Stimulated activated CD8-positive, alpha-beta memory T cell treated with anti-CD3 and anti-CD28 coated beads, Interleukin-7, amount 100 ng/mL, for 4 hours (primary cell): ENCODE measurements around the gene SPON1.
"Not testable (repeated sequence)": the region's sequence is repeated elsewhere in the genome, so short reads cannot be mapped to it uniquely, and the experiment has no call there.

Experiments
- DNase-seq, 2 donors: peaks; one replicate each; pipeline ENCODE4 v3.0.0-alpha.2; 2020; ENCODE audit warnings: low read depth in 2 of 2

The SPON1 gene

DNA sequence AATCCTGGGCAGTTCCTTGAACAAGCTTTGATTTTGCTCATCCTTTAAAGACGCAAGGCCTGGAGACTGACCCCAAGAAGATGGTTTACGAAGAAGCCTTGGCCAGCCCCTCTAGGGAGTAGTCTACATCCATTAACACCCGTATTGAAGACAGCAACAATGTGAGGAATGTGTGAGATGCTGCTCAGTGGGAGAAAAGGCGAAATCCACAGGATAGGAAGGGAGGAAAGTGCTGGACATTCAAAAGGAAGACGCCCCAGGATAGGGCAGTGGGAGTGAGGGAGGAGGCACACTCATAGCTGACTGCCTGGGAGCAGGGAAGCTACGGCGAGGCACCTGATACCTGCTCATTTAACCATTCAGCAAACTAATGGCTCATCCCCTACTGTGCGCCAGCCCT is 282.4 kb downstream of the SPON1 start:
- no peak for DNase-seq

DNA sequence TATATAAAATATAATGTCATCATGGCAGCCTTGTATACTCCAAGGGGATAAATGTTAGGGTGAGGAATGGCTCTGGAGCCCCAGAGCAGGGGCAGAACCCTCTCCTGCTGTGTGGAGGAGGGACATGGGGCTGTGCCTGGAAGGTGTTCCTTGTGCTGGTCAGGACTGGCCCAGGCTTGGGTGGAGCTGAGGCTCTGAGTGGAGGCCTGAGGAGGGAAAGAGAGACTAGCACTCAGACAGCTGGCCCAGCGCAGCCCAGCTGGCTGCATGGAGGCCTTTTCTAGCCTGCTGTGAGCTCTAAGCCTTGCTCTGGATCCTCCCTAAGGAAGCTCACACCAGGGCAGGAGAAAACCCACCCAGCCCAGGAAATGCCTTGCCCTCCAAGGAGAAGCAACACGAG is 282.9 kb downstream of the SPON1 start:
- no peak for DNase-seq

DNA sequence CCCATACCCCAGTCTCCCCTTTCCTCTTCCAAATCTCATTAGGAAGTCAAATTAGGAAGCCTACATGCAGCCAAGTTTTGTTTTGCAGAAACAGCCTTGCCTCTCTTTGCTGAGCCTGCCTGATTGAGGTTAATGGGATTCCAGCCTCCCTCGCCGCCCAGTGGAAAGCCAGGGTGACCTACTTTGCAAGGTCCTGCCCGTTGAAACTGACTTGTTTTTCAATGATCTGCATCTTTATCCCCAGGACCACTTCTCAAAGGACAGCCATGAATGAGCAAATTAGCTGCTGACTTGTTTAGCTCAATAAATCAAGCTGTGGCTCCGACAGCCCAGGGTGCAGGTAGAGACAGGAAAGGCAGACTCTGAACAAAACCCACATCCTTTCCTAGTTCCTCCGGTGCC is 286.1 kb downstream of the SPON1 start:
- DNase-seq: no peak

DNA sequence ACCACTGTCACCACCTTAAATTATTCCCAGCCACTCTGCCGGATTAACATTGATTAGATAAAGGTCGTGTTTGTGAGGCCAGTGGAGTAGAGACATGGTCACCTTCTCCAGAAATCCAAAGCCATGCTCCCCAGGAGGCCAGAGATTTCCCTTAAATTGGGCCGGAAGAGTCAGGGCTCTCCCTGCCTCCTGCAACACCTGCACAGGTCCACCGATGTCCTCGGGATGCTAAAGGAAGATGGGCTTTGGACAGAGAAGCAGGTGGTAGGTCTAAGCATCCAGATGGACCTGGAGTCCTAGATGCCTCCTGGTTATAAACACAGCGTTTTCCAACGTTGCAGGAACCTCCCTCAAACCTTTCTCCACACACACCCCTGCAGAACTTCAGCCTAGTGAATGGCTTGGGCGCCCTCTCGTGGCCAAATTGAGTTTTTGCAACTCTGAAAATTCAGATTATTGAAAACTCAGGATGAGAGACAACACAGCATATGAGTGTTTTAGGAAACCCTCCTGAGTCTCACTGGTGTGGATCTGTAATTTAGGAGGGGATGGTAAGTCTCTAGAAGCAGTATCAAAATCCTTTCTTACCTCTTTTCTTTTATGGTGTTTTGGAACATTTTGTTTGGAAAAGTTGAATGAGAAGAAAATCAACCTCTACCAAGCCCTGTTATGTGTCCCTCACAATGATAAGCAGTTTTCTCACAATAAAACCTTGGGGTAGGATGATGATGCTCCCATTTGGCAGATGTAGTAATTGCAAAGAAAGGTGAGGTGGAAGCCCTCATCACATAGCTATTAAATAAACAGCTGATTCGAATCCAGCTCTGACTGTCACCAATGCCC is 286.8 kb downstream of the SPON1 start:
- peak; percentile 30 to 56 for DNase-seq

DNA sequence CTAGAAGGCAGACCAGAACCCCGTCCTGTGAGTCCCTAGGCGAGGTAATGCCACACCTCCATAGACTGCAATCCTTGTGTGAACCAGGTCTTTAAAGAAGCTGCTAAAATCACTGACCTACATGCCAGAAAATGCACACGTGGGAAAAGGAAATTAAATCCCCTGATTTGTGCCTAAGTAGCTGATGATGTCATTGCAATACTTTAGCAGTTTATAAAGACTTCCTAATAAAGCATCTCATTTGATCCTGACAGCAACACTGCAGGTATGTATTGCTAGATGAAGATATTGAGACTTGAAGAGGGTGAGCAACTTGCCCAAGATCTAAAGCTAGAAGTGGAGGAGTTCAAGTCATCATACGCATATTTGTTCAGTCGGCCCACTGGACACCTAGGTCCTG is 289.2 kb downstream of the SPON1 start:
- DNase-seq: no peak

DNA sequence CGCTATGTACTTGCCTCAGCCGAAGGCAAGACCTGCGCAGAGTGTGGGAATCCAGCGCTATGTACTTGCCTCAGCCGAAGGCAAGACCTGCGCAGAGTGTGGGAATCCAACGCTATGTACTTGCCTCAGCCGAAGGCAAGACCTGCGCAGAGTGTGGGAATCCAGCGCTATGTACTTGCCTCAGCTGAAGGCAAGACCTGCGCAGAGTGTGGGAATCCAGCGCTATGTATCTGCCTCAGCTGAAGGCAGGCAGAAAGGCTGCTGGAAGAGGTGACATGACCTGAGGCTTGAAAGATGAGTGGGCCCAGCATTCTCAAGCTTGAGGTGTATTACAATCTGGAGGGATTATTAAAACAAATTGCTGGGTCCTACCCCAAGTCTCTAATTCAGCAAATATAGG is 290.0 kb downstream of the SPON1 start:
- not testable (repeated sequence) for DNase-seq

DNA sequence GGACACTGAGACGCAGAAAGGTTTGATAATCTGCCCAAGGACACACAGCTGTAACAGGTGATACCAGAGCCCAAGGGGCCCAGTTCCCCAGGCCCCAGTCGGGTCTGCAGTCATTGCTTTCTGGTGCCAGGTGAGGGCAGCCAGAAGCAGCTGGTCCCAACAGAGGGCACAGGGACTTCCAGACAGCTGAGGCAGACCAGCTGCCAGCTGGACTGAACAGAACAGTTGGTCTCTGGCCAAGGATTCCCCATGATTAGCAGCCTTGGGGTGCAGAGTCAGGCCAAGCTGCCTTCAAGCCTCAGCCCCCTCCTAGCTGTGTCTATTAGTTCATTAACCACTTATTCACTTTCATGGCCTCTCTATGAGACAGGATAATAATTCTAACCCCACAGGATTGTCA is 290.9 kb downstream of the SPON1 start:
- DNase-seq: no peak

DNA sequence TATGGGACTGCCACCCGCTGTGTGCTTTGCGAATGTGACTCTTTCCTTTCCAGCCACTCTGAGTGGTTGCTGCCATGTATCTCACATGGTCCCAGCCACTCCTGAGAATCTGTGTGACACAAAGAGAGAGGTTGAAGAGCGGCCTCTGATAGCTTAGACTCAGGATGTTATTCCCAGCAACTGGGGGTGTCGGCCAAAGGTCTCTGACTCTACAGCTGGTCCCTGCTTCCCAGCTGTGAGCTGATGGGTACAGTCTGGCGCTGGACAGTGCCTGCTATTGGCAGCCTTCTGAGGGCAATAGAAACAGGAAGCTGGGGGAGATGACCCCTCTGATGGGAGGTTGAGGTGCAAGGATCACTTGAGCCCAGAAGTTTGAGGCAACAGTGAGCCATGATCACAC is 291.3 kb downstream of the SPON1 start:
- no peak for DNase-seq

DNA sequence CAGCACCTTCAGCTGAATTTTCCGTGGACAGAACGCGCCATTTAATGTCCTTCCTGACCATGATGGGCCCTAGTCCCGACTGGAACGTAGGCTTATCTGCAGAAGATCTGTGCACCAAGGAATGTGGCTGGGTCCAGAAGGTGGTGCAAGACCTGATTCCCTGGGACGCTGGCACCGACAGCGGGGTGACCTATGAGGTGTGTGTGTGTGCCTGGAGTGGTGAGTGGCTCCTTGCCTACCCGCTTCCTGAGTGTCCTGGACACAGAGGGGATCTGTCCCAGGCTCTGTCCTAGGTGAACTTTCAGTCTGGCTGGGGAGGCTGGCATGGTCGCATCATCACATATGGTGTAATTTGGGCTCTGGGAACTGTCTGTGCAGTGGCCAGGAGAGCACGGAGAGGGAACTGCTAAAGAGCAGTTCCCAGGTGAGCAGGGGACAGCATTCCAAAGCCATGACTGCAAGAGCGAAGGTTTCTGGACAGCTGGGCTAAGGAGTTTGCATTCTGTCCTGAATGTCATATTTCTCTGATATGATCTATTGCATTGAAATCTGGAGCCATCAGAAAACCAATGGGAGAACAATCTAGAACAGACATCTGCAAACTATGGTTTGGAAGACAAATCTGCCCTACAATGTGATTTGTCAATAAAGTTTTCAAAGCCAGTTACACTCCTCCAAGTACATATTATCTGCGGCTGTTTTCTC is 292.2 kb downstream of the SPON1 start:
- no peak for DNase-seq

DNA sequence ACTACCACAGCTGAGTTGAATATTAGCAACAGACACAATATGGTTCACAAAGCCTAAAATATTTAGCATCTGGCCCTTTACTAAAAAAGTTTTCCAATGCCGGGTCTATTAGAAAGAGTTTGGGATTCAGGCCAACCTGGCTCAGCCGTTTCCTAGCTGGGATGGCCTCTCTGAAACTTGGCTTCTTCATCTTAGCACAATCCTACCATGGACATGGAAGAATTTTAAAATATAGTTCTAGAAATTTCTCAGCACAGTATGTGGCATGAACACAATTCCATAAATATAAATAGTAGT is 292.7 kb downstream of the SPON1 start:
- DNase-seq: no peak

DNA sequence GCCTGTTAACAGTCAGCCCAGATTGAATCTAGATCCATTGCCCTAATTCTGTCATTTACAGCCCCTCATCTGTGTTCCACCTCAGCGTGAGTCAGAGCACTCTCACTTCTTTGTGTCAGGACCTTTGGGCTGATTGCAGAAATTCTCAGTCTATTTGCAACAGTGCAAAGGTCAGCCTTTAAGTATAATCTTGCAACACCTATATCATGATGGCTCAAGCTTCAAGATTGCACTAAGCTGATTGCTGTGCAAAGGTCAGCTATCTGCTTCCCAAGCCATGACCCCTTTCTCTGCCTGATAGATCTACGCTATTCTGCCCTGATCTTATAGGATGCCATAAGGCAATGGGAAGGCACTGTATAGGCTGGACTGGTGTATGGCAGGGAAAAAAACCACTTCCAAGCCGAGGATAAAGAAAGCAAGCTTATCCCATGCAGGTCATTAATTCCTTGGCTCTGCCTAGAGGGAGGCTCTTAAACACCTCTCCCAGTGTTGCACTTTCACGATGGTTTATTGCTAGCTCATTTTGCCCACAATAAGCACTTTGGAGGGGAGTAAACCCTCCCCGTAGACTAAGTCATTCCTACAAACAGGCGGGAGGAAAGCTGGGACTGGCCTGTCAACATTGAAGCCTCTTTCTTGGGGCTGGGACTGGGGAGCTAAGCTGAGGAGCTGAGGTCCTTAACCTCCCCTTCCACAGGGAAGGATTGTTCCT is 295.9 kb downstream of the SPON1 start:
- DNase-seq: no peak

DNA sequence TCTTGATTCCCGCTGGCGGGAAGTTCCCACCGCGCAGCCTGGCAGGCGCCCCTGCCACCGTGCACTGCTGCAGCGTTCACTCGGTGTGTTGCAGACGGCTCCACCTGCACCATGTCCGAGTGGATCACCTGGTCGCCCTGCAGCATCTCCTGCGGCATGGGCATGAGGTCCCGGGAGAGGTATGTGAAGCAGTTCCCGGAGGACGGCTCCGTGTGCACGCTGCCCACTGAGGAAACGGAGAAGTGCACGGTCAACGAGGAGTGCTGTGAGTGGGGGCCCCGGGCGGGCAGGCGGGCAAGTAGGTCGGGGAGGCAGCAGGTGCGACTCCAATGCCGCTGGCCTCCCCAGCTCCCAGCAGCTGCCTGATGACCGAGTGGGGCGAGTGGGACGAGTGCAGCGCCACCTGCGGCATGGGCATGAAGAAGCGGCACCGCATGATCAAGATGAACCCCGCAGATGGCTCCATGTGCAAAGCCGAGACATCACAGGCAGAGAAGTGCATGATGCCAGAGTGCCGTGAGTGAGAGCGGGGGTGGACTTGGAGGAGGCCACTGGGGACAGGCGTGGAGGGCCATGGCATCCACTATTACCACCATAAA is 296.8 kb downstream of the SPON1 start:
- DNase-seq: no peak

DNA sequence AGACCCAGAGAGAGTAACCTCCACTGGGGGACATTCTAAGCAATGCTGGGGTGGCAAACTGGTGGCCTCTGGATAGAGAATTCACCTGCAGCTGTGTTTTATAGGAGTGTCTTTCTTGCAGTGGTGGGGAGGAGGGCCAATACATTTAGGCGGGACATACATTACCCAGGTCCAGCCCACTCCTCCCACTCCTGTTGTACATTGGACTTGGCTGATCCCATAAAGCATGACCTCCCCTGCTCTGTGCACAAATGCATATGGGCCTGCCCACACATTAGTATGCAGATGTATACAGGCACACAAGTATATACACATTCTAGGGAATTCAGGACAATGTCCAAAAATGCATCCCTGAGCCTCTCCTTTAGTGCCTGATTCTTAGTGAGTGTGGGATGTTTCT is 297.4 kb downstream of the SPON1 start:
- no peak for DNase-seq

DNA sequence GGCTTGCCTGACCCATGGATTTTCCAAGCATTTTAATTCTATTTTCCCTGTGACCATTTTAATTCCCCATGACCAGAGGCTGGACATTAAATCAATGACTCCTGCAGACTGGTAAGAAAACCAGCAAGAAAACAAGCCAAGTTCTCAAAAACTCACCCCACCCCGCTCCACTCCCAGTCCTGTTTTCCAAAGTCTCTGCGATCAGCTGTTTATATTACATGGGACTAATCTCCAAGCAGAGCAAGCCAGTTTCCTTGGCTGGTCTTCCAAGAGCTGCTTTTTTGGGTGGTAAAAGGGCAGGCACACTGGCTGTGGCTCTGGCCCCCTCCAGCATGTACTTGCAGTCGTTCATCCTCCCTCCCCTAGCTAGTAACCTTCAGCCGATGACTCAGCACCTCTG is 298.5 kb downstream of the SPON1 start:
- DNase-seq: no peak

DNA sequence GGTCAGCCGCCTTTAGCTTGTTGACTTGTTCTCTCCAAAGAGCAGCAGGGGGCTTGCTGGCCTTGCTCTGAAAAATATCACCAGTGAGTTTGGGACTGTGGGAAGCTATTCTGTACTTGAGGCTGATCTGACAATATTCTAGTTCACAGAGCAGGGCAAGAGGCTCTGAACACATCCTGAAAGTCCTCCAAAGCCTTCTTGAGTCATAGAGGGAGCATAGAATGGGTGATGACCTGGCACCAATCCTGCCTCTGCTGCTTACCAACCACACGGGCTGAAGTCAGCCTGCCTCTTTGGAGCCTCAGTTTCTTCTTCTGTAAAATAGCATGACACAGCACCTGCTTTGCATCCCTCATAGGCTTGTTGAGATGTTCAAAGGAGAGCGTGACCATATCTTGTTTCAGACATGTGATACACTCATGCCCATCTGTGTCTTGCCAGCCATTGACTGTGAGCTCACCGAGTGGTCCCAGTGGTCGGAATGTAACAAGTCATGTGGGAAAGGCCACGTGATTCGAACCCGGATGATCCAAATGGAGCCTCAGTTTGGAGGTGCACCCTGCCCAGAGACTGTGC is 299.8 kb downstream of the SPON1 start:
- DNase-seq: no peak

DNA sequence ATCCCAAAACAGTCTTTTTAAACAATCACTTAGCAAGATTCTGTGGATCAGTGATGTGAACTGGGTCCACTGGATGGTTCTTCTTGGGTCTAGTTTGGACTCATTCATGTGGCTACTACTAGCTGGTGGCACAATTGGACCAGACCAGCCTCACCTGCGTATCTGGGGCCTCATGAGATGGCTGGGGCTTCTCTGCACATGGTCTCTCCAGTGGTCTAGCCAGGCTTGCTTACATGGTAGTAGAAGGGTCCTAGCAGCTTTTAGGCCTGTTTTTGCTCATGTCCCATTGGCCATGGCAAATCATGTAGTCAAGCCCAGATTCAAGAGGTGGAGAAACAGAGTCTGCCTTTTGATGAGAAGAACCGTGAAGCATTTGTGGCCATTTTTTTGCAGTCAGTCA is 302.4 kb downstream of the SPON1 start:
- no peak for DNase-seq

DNA sequence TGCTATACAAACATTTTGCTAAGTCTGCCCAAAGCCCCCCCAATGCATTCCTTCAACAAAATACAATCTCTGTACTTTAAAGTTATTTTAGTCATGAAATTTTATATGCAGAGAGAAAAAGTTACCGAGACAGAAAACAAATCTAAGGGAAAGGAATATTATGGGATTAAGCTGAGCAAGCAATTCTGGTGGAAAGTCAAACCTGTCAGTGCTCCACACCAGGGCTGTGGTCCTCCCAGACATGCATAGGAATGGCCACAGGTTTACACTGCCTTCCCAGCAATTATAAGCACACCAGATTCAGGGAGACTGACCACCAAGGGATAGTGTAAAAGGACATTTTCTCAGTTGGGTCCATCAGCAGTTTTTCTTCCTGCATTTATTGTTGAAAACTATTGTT is 304.1 kb downstream of the SPON1 start:
- no peak for DNase-seq

DNA sequence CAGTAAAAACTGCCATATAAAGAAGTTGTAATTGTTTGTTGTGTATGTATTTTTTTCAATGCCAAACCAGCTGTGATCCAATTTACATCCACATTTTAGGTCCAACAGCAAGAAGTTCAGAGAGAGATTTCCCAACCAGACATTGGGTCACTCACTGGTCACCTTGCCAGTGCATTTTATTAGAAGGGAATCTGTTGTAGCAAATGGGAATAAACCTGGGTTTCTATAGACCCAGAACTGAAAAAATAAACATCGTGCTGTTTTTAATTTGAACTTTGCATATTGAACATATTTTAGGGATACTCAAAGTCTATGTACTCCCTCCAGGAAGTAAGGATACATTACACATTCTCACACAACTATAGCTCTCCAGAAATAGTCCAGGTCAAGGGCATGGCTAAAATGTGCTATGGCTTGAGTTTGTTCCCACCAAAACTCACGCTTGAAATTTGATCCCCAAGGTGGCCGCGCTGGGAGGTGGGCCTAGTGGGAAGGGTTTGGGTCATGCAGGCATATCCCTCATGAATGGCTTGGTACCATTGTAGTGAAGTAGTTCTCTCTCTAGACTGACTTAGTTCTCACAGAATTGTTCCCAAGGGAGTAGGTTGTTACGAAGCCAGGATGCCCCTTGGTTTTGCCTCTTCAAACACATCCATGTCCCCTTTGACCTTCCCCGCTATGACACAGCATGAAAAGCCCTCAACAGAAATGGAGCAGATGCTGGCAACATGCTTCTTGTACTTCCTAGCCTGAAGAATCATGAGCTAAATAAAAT is 305.5 kb downstream of the SPON1 start:
- no peak for DNase-seq

DNA sequence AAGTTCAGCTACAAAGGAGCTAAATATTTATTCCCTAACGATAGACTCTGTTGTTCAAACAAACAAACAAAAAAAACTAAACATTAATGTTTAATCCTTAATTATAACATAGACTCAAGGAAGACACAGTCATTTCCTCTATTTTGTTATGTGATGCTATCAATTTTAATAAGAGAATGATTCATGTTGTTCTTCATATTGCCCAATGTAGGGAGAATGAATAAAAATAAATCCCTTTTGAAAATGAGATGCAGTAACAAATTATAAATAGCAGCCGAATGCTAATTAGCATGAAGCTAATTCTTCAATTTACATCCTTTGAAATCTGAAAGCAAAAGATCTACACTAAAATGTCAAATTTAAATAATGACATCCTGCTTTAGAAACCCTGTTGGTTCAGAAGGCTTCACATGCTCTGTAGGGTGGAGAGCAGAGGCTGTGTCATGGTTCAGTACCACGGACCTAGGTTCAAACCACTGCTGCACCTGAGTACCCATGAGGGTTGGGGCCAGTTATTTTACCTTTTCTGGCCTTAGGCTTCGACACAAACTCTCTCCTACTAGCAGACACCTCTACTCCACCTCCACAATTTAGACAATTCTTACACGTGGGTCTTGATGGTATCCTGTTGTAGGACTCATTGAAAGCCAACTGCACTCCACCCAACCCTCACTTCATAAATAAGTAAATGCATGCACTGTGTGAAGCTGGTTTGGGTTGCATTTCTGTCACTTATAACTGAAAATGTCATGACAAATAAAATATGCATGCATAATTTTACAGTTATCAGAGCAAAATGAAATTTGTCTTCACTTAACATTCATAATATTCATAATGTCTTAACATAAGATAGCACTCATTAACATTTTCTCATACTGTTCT is 307.4 kb downstream of the SPON1 start:
- no peak for DNase-seq
